ENCODE data around the gene RBM19.

RBM19 gene

DNA sequence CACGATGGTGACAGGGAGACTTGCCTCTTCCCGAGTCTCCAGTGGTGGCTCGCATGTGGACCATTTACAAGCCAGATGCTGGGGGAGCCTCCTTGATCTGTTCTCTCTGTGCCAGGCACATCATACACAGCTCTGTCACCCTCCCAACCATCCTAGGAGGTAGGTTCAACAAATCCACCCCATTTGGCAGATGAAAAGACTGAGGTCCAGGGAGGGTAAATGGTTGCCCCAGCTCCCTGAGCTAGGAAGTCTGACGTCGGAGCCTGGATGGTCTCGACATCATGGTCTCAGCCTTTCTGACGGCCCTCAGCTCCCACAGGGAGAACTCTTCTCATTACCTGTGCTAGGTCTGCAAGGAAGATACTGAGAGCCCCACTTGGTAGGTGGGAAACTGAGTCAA, 189.6 kb downstream of the RBM19 start:
- no peak for DNase-seq (ENCODE audit: low spot score)

GRCh38 chr12:113774526-113774925, 191.6 kb downstream of the RBM19 start:
- DNase-seq (ENCODE audit: low spot score) = no peak

- no peak for DNase-seq (ENCODE audit: low spot score)
Observed at GRCh38 chr12:113772505-113773030, 193.6 kb downstream of the RBM19 start.

- DNase-seq (ENCODE audit: low spot score) = no peak
Observed at GRCh38 chr12:113770389-113770865, 195.7 kb downstream of the RBM19 start.

GRCh38 chr12:113769305-113769704, 196.8 kb downstream of the RBM19 start:
- no peak for DNase-seq (ENCODE audit: low spot score)

DNA sequence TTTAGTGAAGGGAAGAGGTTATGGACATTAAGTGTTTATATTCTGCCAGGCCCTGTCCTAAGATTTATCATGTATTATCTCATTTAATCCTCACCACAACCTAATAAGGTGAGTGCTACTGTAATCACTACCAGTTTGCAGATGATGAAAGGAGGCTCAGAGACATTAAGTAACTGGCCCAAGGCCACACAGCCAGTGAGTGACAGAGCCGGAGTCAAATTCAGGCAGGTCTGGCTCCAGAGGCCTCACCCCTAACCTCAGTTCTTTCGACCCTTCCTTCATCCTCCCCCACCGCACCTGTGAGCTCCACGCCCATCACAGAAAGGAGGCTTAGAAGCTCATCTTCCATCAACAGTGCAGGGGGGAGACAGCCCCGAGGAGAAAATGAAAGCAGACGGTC, 197.3 kb downstream of the RBM19 start:
- DNase-seq (ENCODE audit: low spot score) = no peak

- peak; percentile 87 for DNase-seq (ENCODE audit: low spot score)
Observed at GRCh38 chr12:113766879-113767878, 198.9 kb downstream of the RBM19 start.
